Measurements from ENCODE around the gene SNX32.

SNX32 gene

DNA sequence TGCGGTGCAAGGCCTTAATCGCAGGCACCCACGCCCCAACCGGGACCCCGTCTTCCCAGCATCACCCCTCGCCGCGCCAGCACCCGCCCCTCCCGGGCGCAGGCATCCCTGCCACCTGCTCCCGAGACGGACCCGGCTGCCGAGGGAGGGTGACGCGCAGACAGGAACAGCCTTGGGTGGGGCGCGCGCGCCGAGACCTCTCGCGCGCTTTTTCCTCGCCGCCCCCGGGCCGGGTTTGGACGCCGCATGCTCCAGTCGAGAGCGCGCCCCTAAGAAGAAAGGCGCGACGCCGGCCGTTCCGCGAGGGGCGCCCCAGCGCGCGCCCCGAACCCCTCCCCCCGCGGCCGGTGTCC is 23.7 kb downstream of the SNX32 start:
- DNase-seq (ENCODE audit: low spot score): no peak

DNA sequence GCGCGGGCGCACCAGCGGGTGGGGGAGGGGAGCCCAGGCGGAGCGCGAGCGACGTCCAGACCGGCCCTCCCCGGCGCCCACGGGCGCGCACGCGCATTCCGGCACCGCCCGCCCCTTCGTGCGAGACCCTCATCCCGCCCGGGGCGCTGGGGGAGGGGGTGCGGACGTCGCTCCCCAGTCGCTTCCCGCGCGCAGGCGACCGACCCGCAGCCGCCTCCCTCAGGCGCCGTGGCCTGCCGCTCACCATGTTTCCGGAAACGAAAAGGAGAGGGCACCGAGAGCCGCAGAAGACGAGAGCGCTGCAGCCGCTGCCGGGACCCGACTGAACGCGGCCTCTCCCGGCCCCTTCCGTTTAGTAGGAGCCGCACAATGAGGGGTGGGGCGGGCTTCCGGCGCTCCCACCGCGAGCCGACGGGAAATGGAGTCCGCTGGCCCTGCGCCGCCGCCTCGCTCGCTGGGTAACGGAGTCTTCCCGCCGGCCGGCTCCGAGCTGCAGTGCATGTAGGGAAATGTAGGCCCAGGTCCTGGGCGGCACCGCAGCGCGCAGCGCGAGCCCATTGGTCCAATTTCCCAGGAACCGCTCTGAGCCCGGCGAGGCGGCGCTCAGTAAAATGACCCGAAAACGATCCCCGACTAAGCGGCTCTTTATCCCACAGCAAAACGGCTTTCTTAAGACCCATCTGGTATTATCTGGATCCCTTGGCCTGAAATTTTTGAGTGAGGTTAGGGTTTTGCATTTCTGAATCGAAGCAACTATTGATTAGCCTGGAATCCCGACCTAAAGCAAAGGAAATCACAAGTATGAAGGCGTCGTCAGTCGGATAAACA is 24.3 kb downstream of the SNX32 start, which contains the start of gene CFL1:
Gene CFL1, minus strand, starts transcription at position 328 of the 828 bp plus-strand sequence. Its CDS starts 81 bp downstream, at position 247.
- DNase-seq (ENCODE audit: low spot score): peak; percentile 89

DNA sequence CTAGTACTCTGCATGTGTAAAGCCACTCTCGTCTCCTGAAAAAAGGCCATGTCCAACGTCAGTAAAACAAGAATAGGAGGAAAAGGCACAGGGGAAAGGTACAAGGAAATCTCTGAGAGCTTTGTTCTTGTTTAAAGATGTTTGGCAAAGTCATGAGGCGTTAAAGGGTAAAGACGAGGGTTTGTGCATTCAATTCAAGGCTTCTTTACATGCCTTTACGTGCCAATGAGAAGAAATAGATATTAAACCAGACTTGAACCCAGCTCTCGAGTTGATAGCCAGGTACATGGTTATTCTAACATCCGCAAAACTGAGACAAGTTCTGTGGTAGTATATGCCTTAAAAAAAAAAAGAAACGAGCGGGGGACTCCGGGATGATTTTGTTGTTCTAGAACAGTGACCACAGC is 24.9 kb downstream of the SNX32 start:
- DNase-seq (ENCODE audit: low spot score): no peak

DNA sequence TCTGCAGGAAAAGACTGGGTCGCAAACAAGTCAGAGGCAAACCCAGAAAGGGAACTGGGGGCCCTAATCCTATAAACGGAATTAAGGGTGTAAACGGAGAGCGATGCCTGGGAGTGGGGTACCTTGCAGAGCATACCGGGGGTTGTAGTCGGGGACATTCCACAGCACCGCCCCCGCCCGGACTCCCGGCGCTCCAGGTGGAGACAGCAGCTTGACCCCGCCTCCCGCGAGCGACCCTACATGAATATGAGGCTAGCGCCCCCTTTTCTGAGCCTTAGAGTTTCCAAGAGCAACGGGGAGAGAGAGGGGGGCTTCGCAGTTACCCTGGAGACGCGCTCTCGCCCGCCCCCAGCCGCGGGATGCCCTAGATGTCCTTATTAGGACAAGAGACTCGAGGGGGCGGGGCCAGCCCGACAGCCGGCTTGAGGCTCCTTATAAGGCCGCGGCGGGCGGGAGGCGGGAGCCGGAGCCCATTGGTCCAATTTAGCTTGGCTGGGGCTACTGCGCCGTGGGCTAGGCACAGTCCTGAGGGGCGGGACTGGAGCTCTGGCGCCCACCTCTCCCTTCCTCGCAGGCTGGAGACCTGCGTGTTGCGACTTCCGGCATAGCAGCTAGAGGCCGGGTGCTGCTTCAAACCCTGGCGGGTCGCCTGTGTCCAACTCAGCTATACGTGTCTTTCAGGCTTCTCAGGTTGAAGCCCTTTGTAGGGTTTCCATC is 25.5 kb downstream of the SNX32 start:
- DNase-seq (ENCODE audit: low spot score): peak; percentile 95

DNA sequence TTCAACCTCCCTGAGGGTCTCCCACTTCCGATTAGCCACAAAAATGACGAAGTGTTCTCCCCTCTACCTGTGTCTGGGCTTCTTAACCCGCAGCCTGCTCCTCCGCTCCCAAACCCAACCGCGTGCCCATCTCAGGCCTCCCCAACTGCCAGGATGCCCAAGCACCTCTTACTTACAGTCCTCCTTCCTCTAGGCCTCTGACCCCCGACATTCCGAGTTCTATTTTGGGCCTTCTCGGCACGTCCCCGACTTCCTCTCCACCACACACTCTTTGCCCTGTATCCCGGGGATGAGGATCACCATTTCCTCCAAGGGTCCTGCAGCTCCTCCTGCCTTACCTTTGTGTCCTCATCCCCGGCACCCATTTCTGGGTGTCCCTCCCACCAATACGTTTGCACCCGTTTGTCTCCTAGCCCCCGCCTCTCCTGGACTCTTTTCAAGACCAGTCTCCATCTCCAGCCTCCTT is 26.1 kb downstream of the SNX32 start:
- DNase-seq (ENCODE audit: low spot score): no peak

DNA sequence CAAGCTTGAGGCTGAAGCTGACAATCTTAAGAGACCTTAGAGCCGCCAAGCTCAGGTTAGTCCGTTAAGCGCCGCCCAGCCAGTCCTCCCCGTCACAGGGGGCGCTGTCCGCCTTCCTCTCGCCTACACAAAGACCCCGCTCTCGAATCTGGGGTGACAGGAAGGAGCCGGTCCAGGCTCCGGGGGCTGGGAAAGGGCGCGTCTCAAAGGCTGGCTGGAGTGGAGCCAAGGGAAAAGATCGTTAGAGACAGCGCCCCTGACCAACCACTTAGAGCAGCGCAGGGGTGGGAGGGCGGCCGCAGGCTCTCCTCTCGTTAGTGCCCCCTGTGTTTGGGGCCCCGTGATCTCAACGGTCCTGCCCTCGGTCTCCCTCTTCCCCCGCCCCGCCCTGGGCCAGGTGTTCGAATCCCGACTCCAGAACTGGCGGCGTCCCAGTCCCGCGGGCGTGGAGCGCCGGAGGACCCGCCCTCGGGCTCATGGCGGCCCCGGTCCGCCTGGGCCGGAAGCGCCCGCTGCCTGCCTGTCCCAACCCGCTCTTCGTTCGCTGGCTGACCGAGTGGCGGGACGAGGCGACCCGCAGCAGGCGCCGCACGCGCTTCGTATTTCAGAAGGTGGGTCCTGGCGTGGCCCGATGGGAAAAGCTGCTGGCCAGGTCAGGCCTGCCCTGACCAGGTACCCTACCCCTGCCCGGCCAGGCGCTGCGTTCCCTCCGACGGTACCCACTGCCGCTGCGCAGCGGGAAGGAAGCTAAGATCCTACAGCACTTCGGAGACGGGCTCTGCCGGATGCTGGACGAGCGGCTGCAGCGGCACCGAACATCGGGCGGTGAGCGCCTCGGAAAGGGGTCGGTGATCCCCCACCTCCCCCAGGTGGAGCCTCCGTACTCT is 26.8 kb downstream of the SNX32 start, which contains the start of gene MUS81:
Gene MUS81, plus strand, starts transcription at position 156 of the 887 bp plus-strand sequence. Its CDS starts 321 bp downstream, at position 477.
- DNase-seq (ENCODE audit: low spot score): peak; percentile 94

DNA sequence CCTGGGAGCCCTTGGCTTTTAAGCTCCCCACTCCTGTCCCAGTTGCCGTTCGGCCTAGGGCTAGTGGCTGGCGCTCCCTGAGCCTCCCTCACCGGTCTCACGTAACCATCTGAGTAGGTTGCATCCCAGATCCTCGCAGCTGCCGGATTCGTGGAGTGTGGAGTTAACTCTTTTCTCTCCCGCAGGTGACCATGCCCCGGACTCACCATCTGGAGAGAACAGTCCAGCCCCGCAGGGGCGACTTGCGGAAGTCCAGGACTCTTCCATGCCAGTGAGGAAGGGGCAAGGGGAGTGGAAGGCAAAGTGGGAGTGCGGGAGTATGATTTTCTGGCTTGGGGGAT is 27.4 kb downstream of the SNX32 start:
- DNase-seq (ENCODE audit: low spot score): no peak

DNA sequence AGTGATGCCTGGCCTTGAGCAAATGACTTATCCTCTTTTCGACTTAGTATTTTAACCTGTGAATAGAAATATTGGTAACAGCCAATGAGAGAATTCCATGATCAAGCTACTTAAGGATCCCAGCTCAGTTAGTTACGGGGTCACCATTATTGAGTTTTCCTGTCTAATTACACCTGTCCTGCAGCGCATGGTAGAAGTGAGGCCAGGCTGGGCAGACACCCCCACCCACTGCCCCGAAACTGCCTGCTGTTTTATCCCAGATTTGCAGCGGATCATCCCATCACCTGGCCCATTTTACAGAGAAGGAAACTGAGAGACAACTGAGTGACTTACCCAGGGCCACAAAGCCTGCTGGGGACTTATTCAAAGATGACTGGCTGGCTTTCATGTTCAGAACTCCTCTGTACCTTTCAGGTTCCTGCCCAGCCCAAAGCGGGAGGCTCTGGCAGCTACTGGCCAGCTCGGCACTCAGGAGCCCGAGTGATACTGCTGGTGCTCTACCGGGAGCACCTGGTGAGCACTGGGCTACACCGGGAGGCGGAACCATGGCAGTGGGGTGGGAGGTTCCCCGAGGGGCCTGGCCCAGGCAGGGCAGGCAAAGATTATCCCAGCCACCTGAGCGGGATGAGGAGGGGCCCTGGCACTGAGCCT is 27.9 kb downstream of the SNX32 start:
- DNase-seq (ENCODE audit: low spot score): no peak

DNA sequence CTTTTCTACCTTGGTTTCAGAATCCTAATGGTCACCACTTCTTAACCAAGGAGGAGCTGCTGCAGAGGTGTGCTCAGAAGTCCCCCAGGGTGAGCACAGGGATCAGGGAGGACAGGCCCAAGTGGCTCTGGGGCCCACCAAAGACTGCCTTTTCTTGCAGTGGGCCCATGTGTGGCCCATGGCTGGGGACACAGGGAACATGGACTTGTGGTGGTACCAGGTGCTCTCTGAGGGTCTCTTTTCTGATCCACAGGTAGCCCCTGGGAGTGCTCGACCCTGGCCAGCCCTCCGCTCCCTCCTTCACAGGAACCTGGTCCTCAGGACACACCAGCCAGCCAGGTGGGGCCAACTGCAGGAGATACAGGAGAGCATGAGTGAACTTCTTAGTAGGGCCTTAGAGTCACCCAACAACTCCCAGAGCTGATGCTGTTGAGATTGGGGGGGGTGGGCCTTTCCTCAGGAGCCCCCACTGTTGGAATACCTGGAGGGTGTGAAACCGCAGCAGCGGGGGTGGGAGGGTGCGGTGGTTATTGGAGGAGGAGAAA is 28.5 kb downstream of the SNX32 start:
- no peak for DNase-seq (ENCODE audit: low spot score)

DNA sequence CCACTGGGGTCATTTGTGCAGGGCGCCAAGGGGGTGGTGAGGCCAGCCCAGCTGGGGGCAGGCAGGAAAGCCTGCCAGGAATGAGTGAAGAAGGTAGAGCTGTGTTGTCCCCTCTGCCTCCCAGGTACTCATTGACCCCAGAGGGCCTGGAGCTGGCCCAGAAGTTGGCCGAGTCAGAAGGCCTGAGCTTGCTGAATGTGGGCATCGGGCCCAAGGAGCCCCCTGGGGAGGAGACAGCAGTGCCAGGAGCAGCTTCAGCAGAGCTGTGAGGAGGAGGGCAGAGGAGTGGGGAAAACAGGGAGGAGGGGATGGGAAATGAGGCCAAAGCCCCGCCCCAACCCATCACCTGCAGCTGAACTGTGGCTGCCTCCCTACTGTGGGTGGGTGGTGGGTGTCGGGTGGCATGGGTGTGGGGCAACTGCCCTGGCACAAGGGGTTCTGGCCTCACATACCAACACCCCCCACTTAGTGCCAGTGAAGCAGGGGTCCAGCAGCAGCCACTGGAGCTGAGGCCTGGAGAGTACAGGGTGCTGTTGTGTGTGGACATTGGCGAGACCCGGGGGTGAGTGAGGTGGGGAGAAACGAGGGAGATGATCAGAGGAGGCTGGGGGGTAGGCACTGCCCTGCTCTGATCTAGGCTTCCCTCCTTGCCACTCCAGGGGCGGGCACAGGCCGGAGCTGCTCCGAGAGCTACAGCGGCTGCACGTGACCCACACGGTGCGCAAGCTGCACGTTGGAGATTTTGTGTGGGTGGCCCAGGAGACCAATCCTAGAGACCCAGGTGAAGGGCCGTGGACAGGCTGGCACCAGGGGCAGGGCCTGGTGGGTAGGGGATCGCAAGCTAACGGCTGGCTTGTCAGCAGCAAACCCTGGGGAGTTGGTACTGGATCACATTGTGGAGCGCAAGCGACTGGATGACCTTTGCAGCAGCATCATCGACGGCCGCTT is 29.5 kb downstream of the SNX32 start:
- no peak for DNase-seq (ENCODE audit: low spot score)

DNA sequence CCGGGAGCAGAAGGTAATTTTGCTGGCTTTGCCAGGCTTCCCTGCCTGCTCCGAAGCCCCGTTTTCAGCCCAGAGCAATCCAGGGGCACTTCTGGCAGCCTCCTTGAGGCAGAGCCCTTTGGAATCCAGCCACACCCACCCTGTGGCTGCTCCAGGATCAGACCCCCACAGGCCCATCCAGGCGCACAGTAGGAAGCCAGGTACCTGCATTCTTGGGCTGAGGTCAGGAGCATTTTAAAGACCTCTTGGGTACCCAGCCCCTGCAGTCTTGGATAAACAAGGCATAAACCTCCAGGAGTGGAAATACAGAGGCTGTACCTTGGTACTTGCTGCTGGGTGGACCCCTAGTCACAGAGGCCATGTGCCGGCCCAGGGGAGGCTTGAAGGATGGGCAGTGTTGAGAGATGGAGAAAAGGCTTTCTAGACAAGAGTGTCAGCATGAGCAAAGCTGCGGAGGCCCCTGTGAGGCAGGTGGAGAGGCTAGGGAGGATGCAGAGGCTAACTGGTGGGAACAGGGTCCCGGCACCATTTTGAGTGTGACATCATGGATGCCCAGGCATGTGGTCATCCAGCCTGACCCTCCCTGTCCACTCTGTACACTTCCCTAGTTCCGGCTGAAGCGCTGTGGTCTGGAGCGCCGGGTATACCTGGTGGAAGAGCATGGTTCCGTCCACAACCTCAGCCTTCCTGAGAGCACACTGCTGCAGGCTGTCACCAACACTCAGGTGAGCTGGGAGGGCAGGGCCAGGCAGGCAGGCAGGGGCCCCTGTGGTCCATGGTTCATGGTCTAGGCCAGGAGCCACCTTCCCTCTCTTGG is 30.3 kb downstream of the SNX32 start:
- no peak for DNase-seq (ENCODE audit: low spot score)

DNA sequence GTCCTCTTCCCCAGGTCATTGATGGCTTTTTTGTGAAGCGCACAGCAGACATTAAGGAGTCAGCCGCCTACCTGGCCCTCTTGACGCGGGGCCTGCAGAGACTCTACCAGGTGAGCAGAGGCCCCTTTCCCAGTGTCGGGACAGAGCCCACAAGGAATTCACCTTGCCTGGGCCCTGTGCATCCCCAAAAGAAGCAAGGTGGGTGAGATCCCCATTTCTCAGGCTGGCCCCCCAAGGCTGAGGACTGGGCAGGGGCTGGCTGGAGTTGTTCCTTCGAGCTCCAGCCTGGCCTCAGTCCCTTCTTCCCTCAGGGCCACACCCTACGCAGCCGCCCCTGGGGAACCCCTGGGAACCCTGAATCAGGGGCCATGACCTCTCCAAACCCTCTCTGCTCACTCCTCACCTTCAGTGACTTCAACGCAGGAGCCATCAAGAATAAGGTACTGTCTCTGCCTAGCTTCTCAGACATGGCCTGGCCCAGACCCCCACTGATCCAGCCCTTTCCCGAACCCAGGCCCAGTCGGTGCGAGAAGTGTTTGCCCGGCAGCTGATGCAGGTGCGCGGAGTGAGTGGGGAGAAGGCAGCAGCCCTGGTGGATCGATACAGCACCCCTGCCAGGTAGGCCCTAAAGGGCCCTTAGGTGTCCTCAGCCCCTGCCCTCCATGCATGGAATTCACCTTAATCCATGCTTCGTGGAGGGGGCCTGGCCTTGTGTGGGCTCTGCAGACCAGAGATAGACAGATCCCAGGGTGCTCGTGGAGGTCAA is 31.1 kb downstream of the SNX32 start:
- DNase-seq (ENCODE audit: low spot score): no peak

DNA sequence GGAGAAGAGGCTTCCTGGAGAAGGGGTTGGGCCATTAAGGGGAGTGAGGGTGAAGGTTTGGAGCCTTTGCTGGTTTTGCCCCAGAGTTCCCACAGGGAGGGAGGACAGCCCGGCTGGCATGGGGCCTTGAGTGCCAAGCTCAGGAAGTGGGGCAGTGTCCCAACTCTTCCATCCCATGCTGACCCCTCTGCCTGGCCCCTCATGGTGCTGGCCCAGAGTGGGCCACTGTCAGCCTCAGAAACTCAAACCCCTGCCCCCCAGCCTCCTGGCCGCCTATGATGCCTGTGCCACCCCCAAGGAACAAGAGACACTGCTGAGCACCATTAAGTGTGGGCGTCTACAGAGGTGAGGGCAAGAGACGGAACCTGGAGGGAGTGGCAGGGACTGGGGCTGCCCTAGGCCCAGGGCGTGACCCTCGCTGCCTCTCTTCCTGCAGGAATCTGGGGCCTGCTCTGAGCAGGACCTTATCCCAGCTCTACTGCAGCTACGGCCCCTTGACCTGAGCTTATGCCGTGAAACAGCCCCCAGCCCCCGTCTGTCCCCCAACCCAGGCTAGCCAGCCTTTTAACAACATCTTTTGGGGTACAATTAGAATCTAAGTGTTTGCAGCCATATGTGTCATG is 31.9 kb downstream of the SNX32 start:
- no peak for DNase-seq (ENCODE audit: low spot score)

DNA sequence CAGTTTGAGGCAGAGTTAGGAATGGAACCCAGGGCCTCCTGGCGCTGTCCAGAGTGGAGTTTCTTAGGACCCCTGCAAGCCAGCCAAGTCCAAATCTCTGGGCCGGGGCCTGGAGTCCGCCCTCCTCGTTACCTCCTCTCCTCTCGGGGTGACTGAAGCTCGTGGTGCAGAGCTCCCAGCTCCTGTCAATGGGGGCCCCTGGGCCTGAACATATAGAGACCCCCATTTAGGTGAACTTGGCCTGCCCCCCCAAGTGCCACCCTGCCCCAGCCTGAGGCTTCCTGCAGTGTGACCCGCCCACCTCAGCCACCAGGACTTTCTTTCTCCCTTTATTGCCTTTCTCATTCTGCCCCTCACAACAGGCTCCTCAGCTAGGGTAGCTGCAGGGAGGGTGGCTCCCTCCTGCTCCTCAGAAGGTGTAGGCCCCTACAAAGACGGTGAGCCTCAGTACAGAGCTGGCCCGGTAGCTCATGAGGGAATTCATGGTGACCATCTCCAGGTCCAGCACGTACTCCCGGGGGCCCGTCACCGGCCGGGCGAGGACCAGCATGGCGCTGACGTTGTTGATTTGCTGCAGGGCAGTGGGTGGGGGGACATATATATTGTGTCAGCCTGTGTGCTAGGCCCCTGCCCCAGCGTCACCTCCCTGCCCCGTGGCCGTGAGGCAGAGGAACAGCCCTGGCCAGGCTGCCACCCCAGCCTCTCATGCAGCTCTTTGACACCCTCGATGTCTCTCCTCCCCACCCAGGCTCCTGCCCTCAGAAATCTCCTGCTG is 32.9 kb downstream of the SNX32 start:
- DNase-seq (ENCODE audit: low spot score): no peak

DNA sequence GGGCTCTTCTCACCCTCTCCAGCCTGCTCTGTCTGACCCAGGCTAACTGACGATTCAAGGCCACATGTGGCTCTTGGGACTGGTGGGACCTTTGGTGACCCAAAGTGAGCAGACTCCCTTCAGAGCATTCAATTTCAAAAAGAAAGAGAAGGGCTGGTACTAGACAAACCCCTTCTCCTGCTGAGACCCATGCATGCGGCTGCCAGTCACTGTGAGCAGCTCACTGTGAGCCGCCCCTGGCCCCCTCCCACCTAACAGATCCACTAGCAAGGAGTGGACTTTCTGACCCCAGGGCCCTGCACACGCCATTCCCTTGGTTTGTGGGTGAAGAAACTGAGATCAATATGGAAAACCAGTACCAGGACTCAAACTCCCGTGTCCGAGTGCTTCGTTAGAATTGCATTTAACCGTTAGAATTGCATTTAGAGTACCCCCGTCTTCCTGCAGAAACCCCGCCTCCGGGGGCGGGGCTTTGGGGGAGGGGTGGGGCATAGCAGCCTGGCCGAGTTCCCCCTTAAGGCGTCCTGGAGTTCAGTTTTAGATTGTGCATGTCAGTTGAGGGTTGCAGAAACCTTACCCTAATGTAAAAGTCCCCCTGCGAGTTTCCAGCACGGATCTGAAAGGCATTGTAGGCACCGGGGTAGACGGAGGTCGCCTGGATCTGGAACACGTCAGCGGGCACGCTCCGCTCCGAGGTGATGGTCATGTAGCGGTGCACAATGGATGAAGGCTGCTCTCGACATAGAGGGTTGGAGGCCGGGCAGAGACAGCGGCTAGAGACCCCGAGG is 33.7 kb downstream of the SNX32 start:
- no peak for DNase-seq (ENCODE audit: low spot score)

DNA sequence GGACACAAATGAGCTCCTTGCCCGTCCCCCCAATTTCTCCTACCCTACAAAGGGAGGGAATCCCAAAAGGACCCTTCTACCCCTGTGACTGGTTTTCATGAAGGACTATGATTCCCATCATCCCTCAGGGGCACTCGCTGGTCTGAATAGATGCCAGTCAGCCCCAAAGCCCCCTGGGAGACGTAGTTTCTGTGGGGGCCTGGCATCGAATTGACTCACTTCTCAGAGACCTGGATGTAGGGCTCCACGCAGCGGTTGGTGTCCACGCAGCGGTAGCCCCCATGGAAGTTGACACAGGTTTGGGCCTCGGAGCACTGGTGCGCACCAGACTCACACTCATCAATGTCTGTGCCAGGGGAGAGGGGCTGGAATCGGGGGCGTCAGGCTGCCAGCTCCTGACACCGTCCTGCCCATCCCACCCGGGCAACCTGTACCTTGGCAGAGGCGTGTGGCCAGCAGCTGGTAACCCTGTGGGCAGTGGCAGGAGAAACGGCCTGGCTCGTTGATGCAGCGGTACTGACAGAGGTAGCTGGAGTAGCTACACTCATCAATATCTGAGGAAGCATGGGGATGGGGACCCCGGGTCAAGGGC is 34.4 kb downstream of the SNX32 start:
- DNase-seq (ENCODE audit: low spot score): no peak

All from HuH-7.5 (cell line).